GM15510 (cell line): ENCODE measurements around the gene PSMC3.

Experiments
- POLR2A ChIP-seq: IDR thresholded peaks from 3 replicates; pipeline ENCODE4 v1.6.1; 2011; ENCODE audit warnings: borderline replicate concordance; ENCODE audit not compliant: insufficient read length; ENCODE audit errors: extremely low read depth

Gene PSMC3

GRCh38 chr11:47409440-47410369 lies 16.5 kb downstream of the PSMC3 start:
- no peak for TF ChIP-seq POLR2A

DNA sequence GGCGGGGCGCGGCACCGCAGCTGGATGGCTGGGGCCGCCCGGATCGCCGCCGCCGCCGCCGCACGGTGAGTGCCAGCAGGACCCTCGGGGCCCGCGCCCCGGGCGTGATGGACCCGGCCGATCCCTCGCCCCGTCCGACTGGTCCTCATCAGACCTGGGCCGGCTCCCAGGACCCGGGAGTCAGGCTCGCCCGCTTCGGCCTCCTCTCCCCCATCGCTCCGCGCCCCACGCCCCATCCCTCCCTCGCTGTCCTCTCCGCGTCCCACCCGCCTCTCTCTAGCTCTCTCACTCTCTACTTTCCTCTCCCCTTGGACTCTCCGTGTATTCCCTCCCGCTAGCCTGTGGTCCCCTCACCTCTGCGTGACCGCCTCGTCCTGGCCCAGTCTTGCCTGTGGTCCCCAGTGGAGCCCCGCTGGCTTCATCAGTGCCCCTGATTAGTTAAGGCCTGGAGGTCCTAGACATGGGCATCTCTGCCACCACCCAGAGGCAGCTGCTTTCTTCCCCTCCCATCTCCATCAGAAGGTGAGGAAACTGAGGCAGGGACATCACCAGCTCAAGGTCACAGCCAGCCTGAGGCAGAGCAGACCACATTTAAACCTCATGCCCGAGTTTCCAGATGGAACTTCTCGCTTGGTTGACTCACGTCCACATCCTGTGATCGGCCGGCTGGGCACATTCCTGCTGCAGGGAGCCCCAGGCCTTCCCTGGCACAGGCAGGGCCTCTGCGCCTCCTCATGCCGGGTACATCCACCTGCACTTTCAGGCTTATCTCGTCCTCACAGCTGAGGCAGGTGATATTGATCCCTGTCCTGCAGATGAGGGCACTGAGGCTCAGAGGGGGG lies 17.4 kb downstream of the PSMC3 start:
- TF ChIP-seq POLR2A: no peak

GRCh38 chr11:47407746-47408590 lies 18.3 kb downstream of the PSMC3 start, which contains the start of gene SLC39A13:
TSS of gene SLC39A13 (plus strand) at chr11:47408590. CDS start at chr11:47410095, 1,505 bp downstream.
- peak; percentile 55 for TF ChIP-seq POLR2A

DNA sequence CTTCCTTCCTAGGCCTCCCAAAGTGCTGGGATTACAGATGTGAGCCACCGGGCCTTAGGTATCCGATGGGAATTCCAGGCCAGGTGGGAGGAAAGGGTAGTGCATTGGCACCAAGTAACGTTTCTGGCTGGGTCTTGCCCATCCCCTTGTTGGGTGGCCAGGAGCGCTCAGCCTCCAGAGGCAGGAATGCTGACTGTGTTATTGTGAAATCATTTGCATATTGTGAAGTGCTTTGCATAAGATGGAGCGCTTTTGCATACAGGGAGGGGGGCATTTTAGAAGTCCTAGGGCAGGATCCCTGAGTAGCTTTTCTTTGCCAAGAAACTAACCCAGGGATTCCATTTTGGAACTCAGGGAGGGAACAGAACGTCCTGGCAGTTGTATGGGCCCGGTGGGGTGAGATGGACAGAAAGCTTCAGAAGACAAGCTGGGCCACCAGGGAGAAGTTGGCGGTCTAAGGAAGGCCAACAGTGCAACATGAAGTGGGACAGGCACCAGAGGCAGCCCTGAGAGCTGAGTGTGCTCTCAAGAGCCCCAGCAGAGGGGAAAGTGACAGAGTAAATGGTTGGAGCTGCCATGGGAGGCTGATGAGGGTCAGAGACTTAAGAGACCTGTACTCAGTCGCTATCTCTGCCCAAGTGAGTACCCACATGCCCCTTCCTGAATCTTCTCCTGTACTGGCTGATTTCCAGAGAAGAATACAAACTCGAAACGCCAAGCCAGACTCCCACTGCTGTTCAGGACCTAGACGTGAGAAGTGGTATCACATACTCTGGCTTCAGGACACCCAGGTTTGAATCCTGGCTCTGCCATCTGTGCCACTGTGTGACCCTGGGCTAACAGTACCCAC lies 19.1 kb downstream of the PSMC3 start:
- no peak for TF ChIP-seq POLR2A

GRCh38 chr11:47403571-47403970 lies 22.7 kb downstream of the PSMC3 start:
- TF ChIP-seq POLR2A: no peak

DNA sequence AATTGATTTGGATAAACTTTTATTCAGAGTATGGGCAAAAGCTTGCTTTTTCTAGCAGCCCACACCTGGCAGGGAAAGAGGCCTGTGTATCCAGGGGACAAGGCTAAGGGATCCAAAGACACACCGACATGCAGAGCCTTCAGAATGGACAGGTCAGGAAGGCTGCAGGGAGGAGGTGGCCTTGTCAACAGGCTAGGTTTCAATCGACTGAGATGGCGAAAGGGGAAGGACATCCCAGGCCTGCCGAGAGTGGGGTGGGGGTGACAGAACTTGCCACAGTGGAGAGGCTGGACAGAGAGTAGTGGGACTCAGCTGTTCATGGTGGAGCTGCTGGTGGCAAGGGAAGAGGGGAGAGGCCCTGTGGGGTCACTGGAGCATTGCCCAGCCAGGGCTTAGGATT lies 23.1 kb downstream of the PSMC3 start:
- TF ChIP-seq POLR2A: no peak

DNA sequence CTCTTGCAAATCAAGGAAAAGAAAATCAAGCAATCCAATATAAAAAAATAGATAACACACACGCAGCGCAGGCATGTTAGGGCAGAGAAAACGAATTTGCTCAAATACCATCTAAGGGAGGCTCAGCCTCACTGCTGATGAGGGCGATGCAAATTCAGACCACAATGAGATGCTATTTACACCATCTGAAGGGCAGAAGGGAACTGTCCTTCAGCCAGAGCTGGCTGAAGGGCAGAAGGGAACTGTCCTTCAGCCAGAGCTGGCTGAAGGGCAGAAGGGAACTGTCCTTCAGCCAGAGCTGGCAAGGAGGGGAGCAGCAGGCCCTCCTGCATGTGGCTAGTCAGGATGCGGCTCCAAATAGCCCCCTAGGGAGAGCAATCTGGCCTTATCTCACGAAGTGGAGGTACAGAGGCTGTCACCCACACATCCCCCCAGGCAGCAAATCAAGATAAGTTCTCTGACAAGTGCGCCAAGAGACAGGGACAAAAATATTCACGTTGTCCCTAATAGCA lies 25.4 kb downstream of the PSMC3 start:
- peak; percentile 46 for TF ChIP-seq POLR2A

- TF ChIP-seq POLR2A: peak; percentile 60
Measured at GRCh38 chr11:47399860-47400767, 26.1 kb downstream of the PSMC3 start.

- TF ChIP-seq POLR2A: no peak
Measured at GRCh38 chr11:47398551-47398950, 27.7 kb downstream of the PSMC3 start.

GRCh38 chr11:47398011-47398410 lies 28.2 kb downstream of the PSMC3 start:
- TF ChIP-seq POLR2A: no peak

DNA sequence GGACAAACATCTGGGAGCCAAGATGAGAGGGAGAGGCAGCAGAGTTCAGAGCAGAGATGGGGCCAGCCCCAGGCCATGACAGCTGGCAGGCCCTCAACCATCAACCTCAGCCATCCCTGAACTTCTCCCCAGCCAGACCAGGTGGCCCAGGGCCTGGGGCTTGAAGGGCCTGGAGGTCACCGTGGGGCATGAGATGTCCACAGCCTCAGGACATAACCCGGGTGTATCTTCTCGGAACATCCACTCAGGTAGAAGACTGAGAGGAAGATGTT lies 30.3 kb downstream of the PSMC3 start:
- TF ChIP-seq POLR2A: no peak

- TF ChIP-seq POLR2A: no peak
Measured at GRCh38 chr11:47395223-47396048, 30.8 kb downstream of the PSMC3 start.
